Measurements from ENCODE around the gene DENND1A.

DNA sequence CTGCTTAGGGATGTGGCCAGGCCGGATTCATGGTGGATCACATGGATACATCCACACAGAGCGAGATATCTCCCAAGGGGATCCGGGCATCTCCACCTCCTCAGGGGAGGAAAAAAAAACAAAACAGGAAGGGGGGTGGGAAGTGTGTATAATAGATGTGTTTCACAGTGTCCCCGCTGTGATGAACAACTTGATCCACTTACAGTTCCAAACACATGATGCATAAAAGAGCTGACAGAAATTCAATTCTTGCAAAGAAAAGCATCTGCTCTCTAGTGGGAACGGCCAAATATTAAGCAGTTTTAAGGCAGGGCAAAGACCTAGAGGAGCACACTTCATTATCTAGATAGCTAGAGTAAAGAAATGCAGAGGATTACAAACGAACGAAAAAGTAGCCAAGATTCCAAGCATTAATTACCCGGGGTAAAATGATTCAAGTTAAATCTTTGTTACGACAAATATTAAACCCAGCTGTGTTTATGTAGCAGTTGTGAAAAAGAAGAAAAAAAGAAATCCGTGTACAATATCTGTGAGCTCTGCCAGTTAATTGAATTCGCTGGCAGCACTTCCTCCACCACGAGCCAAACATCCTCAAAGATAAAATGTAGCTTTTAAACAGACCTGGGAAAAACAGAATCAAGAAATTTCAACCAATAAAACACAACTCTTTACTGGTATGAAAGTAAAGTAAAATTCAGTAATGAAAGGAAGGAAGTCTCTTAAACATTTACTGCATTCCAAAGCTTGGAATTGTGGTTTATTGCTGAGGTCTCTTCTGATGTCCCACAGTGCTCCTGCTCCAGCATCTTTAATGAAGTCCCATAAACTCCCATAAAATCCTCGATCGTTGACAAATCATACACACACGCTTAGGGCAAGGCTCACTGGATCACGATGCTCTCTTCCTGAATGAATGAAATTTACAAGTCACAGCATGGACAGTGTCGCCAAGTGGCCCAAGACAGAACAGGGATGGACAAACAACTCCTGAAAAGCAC is 360.9 kb downstream of the DENND1A start:
- no peak for TF ChIP-seq EZH2 (IDR thresholded peaks at IDR 0.05; ENCODE audit: low read length, unreplicated experiment)
- TF ChIP-seq, protein P1, sequence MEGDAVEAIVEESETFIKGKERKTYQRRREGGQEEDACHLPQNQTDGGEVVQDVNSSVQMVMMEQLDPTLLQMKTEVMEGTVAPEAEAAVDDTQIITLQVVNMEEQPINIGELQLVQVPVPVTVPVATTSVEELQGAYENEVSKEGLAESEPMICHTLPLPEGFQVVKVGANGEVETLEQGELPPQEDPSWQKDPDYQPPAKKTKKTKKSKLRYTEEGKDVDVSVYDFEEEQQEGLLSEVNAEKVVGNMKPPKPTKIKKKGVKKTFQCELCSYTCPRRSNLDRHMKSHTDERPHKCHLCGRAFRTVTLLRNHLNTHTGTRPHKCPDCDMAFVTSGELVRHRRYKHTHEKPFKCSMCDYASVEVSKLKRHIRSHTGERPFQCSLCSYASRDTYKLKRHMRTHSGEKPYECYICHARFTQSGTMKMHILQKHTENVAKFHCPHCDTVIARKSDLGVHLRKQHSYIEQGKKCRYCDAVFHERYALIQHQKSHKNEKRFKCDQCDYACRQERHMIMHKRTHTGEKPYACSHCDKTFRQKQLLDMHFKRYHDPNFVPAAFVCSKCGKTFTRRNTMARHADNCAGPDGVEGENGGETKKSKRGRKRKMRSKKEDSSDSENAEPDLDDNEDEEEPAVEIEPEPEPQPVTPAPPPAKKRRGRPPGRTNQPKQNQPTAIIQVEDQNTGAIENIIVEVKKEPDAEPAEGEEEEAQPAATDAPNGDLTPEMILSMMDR (conservative IDR thresholded peaks at IDR 0.05; ENCODE audit: low read depth, low read length): no peak

Data from PC-3 (cell line).